OCI-LY7 (cell line): ENCODE data around the gene KCNIP3. TPM values are rescaled to one million over a fixed set of nuclear protein-coding genes. Genes with fewer than 3 reads are reported as not detected.

Source experiments
- BruUV-seq: library from RNA; stranded (reverse); fragments of 400-500 nt; replicated peaks from 2 replicates; lab custom pipeline; 2021; lab: Mats Ljungman, UMichigan
- CTCF ChIA-PET: fragments of 300-600 bp; sonication (Branson Sonifier 250); formaldehyde crosslinking; loops from one replicate; lab custom pipeline; 2022; ENCODE audit warnings: antibody characterized with exemption; ENCODE audit not compliant: unreplicated experiment; lab: Charles Lee
- POLR2A ChIA-PET: fragments of 300-600 bp; sonication (Branson Sonifier 250); formaldehyde crosslinking; loops from one replicate; lab custom pipeline; 2022; ENCODE audit warnings: antibody characterized with exemption; lab: Charles Lee
- DNase-seq: peaks from one replicate; pipeline ENCODE4 v3.0.0-alpha.2; 2015; ENCODE audit warnings: low spot score
- H2AFZ ChIP-seq: fragments of 200-600 bp; sonication (generic), shearing (Covaris generic); 2 replicates; pipeline ENCODE4 v1.6.1; 2014; ENCODE audit warnings: mild to moderate bottlenecking, antibody characterized with exemption, low read length, moderate library complexity
- H3K27ac ChIP-seq: fragments of 200-600 bp; sonication (generic); 2 replicates; pipeline ENCODE4 v1.5.1; 2014; ENCODE audit warnings: mixed run types, low read depth, mild to moderate bottlenecking, moderate library complexity, low read length, inconsistent platforms; ENCODE audit not compliant: poor library complexity, severe bottlenecking
- H3K36me3 ChIP-seq: fragments of 200-600 bp; sonication (generic); 2 replicates; pipeline ENCODE4 v1.6.1; 2014; ENCODE audit warnings: mild to moderate bottlenecking, antibody characterized with exemption, low read length, moderate library complexity, mixed read lengths; ENCODE audit not compliant: insufficient read depth
- H3K4me1 ChIP-seq: fragments of 200-600 bp; sonication (generic); 2 replicates; pipeline ENCODE4 v1.5.1; 2014; ENCODE audit warnings: mild to moderate bottlenecking, low read length; ENCODE audit not compliant: insufficient read depth, poor library complexity, severe bottlenecking
- H3K4me2 ChIP-seq: fragments of 200-600 bp; sonication (generic); 2 replicates; pipeline ENCODE4 v1.6.1; 2014; ENCODE audit warnings: mild to moderate bottlenecking, low read length
- H3K4me3 ChIP-seq: fragments of 200-600 bp; sonication (generic); 2 replicates; pipeline ENCODE4 v1.5.1; 2014; ENCODE audit warnings: mild to moderate bottlenecking, low read depth, low read length; ENCODE audit not compliant: poor library complexity, severe bottlenecking
- H3K79me2 ChIP-seq: fragments of 200-600 bp; sonication (generic); 2 replicates; pipeline ENCODE4 v1.6.1; 2016; ENCODE audit warnings: low read depth, mild to moderate bottlenecking, low read length, moderate library complexity, mixed read lengths; ENCODE audit not compliant: insufficient read depth
- H3K9me2 ChIP-seq: fragments of 200-600 bp; sonication (generic); 2 replicates; pipeline ENCODE4 v1.6.1; 2016; ENCODE audit warnings: mild to moderate bottlenecking, low read length, mixed read lengths; ENCODE audit not compliant: insufficient read depth
- H3K9me3 ChIP-seq: fragments of 200-600 bp; sonication (generic); 2 replicates; pipeline ENCODE4 v1.6.1; 2014; ENCODE audit warnings: mild to moderate bottlenecking, mixed run types, low read length, mixed read lengths
- H4K20me1 ChIP-seq: fragments of 200-600 bp; sonication (generic); 2 replicates; pipeline ENCODE4 v1.6.1; 2014; ENCODE audit warnings: mild to moderate bottlenecking, antibody characterized with exemption, low read length, moderate library complexity, mixed read lengths; ENCODE audit not compliant: insufficient read depth
- EZH2phosphoT487 ChIP-seq: fragments of 200-600 bp; sonication (generic); IDR thresholded peaks from 2 replicates; pipeline ENCODE4 v1.6.1; 2018; ENCODE audit warnings: low read depth, borderline replicate concordance, mild to moderate bottlenecking, mixed run types, antibody characterized with exemption, low read length, moderate library complexity, mixed read lengths
- intact Hi-C: fragments of 100-400 bp; cut with micrococcal nuclease; formaldehyde crosslinking; loops from one replicate; pipeline ENCODE4 v1.10.0; 2022; ENCODE audit not compliant: unreplicated experiment
- total RNA-seq, 2 experiments: library from RNA; depleted of rRNA in 1 of 2; stranded (reverse); fragments of >200 nt in 1 of 2; shearing (Covaris generic) in 1 of 2; gene quantifications; 2 replicates each; pipeline ENCODE4 v1.2.3, GENCODE V29; 2014 to 2022
- TF ChIP-seq, protein P1 (sequence below): fragments of 200-600 bp; sonication (generic); conservative IDR thresholded peaks from 2 replicates; pipeline ENCODE4 v1.5.1; 2014; ENCODE audit warnings: mild to moderate bottlenecking, antibody characterized with exemption, low read length, moderate library complexity, mixed read lengths

KCNIP3 gene
- total RNA-seq, 2 experiments from 2014 or later: not detected

DNA sequence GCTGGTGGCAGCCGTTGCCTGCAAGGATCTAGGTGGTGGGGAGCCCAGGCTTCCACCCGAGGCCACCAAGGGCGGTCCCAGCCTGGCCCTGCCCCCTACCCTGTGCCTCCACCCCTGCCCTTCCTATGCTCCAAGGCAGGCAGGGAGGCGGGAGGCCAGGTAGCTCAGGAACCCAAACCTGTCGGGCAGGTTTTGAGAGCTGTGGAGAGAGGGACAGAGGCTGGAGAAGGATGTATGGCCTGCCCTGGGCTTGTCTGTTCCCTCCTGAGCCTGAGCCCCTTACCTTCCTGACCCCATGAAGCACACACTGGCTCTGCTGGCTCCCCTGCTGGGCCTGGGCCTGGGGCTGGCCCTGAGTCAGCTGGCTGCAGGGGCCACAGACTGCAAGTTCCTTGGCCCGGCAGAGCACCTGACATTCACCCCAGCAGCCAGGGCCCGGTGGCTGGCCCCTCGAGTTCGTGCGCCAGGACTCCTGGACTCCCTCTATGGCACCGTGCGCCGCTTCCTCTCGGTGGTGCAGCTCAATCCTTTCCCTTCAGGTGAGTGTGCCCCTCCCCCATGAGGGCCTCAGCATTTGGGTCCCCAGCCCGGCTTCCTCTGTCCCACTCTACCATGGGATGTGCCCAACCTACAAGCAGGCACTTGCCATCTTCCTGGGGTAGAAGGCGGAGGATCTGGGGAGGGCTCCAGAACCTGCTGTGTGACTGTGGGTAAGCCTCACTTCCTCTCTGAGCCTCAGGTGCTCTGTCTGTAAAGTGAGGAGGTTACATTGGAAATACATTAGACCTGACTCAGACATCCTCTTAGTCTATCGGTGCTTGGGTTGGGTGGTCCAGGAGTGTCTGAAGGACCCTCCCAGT lies 22.6 kb upstream of the KCNIP3 start, which contains the start of gene PROM2:
Gene PROM2 (plus strand): TSS at position 159 of the 860 bp plus-strand sequence. CDS start 137 bp downstream, at position 296.
- H3K36me3 ChIP-seq: no peaks in the 10 kb centered on the region
- H2AFZ ChIP-seq: no peak within 1 kb of the TSS
- no peak within 1 kb of the TSS for H3K4me2 ChIP-seq
- TF ChIP-seq, protein P1, sequence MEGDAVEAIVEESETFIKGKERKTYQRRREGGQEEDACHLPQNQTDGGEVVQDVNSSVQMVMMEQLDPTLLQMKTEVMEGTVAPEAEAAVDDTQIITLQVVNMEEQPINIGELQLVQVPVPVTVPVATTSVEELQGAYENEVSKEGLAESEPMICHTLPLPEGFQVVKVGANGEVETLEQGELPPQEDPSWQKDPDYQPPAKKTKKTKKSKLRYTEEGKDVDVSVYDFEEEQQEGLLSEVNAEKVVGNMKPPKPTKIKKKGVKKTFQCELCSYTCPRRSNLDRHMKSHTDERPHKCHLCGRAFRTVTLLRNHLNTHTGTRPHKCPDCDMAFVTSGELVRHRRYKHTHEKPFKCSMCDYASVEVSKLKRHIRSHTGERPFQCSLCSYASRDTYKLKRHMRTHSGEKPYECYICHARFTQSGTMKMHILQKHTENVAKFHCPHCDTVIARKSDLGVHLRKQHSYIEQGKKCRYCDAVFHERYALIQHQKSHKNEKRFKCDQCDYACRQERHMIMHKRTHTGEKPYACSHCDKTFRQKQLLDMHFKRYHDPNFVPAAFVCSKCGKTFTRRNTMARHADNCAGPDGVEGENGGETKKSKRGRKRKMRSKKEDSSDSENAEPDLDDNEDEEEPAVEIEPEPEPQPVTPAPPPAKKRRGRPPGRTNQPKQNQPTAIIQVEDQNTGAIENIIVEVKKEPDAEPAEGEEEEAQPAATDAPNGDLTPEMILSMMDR: no peak
- no peak for TF ChIP-seq EZH2phosphoT487
- H3K79me2 ChIP-seq: no peaks in the 10 kb centered on the region
- ChIA-PET CTCF (no interaction called here), POLR2A (no interaction called here)
- intact Hi-C loops: no loop called here
- no peak for DNase-seq
- no peak within 1 kb of the TSS for H3K4me3 ChIP-seq
- no peak within 1 kb of the TSS for H3K27ac ChIP-seq
- no peaks in the 10 kb centered on the region for H3K4me1 ChIP-seq
- no peaks in the 10 kb centered on the region for H3K9me2 ChIP-seq
- no TSS peak for BruUV-seq
- H3K9me3 ChIP-seq: no peaks in the 10 kb centered on the region
- H4K20me1 ChIP-seq: no peaks in the 10 kb centered on the region

GRCh38 chr2:95275151-95275515 lies 22.0 kb upstream of the KCNIP3 start:
- intact Hi-C loops: no loop called here
- BruUV-seq: no TSS peak
- POLR2A ChIA-PET: no interaction called here
- Histone ChIP-seq H3K79me2 (no peaks in the 10 kb centered on the region), H3K4me2 (no peak overlapping the region), H3K9me2 (no peaks in the 10 kb centered on the region), H3K4me3 (no peak overlapping the region), H3K4me1 (no peaks in the 10 kb centered on the region), H3K9me3 (no peaks in the 10 kb centered on the region), H3K27ac (no peak overlapping the region), H2AFZ (no peak overlapping the region), H3K36me3 (no peaks in the 10 kb centered on the region), H4K20me1 (no peaks in the 10 kb centered on the region)
- DNase-seq: no peak
- TF ChIP-seq, protein P1: no peak
- TF ChIP-seq EZH2phosphoT487: no peak
- CTCF ChIA-PET: no interaction called here

DNA sequence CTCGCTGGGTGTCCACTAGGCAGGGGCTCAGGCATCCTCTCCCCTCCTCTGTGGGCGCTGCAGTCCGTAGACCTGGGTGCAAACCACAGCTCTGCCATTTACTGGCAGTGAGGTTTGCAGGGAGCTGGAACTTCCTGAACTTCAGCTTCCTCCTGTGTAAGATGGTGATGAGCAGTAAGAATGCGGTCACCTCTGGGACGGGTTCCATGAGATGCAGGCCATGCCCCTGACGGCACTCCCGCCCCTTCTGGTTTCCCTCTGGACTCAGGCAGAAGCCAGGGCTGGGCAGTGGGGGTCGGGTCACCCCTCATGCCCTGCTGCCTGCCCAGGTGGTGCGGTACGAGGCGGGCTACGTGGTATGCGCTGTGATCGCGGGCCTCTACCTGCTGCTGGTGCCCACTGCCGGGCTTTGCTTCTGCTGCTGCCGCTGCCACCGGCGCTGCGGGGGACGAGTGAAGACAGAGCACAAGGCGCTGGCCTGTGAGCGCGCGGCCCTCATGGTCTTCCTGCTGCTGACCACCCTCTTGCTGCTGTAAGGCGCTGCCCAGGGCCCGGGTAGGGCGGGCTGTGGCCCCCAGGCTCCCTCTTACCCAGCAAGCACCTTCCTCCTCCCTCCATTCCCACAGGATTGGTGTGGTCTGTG lies 21.4 kb upstream of the KCNIP3 start:
- Histone ChIP-seq H3K79me2 (no peaks in the 10 kb centered on the region), H3K4me2 (no peak overlapping the region), H3K36me3 (no peaks in the 10 kb centered on the region), H3K9me3 (no peaks in the 10 kb centered on the region), H3K4me3 (no peak overlapping the region), H4K20me1 (no peaks in the 10 kb centered on the region), H3K27ac (no peak overlapping the region), H3K9me2 (no peaks in the 10 kb centered on the region), H3K4me1 (no peaks in the 10 kb centered on the region), H2AFZ (no peak overlapping the region)
- no TSS peak for BruUV-seq
- DNase-seq: no peak
- ChIA-PET CTCF (no interaction called here), POLR2A (no interaction called here)
- TF ChIP-seq, protein P1: no peak
- no peak for TF ChIP-seq EZH2phosphoT487
- intact Hi-C loops: no loop called here
